PC-3 (cell line): ENCODE measurements around the gene PRDM4. TPM values are rescaled to one million over a fixed set of nuclear protein-coding genes. Genes with fewer than 3 reads are reported as not detected.
"Not testable (repeated sequence)": the region's sequence is repeated elsewhere in the genome, so short reads cannot be mapped to it uniquely, and the experiment has no call there.

Experiments
- ATAC-seq: fragments of 200-7000 bp; cut with Tn5 transposase; 2 replicates; pipeline ENCODE4 v1.9.1; 2020; ENCODE audit warnings: mild to moderate bottlenecking, moderate library complexity
- BruUV-seq: library from RNA; stranded (reverse); fragments of 400-500 nt; replicated peaks from 2 replicates; lab custom pipeline; 2021; lab: Mats Ljungman, UMichigan
- CTCF ChIA-PET: fragments of 300-600 bp; sonication (Branson Sonifier 250); formaldehyde crosslinking; loops from one replicate; lab custom pipeline; 2022; ENCODE audit warnings: antibody characterized with exemption; lab: Charles Lee
- POLR2A ChIA-PET: fragments of 300-600 bp; sonication (Branson Sonifier 250); formaldehyde crosslinking; loops from one replicate; lab custom pipeline; 2022; ENCODE audit warnings: antibody characterized with exemption; ENCODE audit not compliant: unreplicated experiment; lab: Charles Lee
- DNase-seq: peaks from one replicate; pipeline ENCODE4 v3.0.0-alpha.2; 2015
- H2AFZ ChIP-seq: fragments of 300-600 bp; sonication (generic); 2 replicates; pipeline ENCODE4 v1.6.0; 2016; ENCODE audit warnings: antibody characterized with exemption, low read length
- H3F3A ChIP-seq: fragments of 300-600 bp; sonication (generic); one replicate; pipeline ENCODE4 v1.6.0; 2017; ENCODE audit warnings: antibody characterized with exemption, low read length, control low read depth, mild to moderate bottlenecking; ENCODE audit not compliant: unreplicated experiment
- H3K27ac ChIP-seq: fragments of 300-600 bp; sonication (generic); 2 replicates; pipeline ENCODE4 v1.5.1; 2016; ENCODE audit warnings: mild to moderate bottlenecking, low read length
- H3K27me3 ChIP-seq: fragments of 300-600 bp; sonication (generic); 2 replicates; pipeline ENCODE4 v1.6.1; 2016; ENCODE audit warnings: low read length, mixed read lengths
- H3K36me3 ChIP-seq: fragments of 300-600 bp; sonication (generic); 2 replicates; pipeline ENCODE4 v1.6.1; 2016; ENCODE audit warnings: low read depth, mixed run types, low read length, mixed read lengths
- H3K4me1 ChIP-seq: fragments of 300-600 bp; sonication (generic); 2 replicates; pipeline ENCODE4 v1.5.1; 2016; ENCODE audit warnings: low read length; ENCODE audit not compliant: insufficient read depth
- H3K4me2 ChIP-seq: fragments of 300-600 bp; sonication (generic); 2 replicates; pipeline ENCODE4 v1.6.0; 2016; ENCODE audit warnings: low read length
- H3K4me3 ChIP-seq: fragments of 300-600 bp; sonication (generic); 2 replicates; pipeline ENCODE4 v1.5.1; 2016; ENCODE audit warnings: mild to moderate bottlenecking, low read length, mixed read lengths
- H3K79me2 ChIP-seq: fragments of 300-600 bp; sonication (generic); 2 replicates; pipeline ENCODE4 v1.6.1; 2017; ENCODE audit warnings: low read length, mixed read lengths
- H3K9ac ChIP-seq: fragments of 300-600 bp; sonication (generic); 2 replicates; pipeline ENCODE4 v1.6.0; 2016; ENCODE audit warnings: mild to moderate bottlenecking, low read length
- H3K9me2 ChIP-seq: fragments of 300-600 bp; sonication (generic); replicated peaks from 2 replicates; pipeline ENCODE4 v1.6.1; 2016; ENCODE audit warnings: mixed run types, low read length, mixed read lengths
- H3K9me3 ChIP-seq: fragments of 300-600 bp; sonication (generic); 2 replicates; pipeline ENCODE4 v1.6.1; 2016; ENCODE audit warnings: low read length, mixed read lengths
- H4K20me1 ChIP-seq: fragments of 300-600 bp; sonication (generic); 2 replicates; pipeline ENCODE4 v1.6.1; 2016; ENCODE audit warnings: low read length, mixed read lengths
- CTCF ChIP-seq: fragments of 300-600 bp; sonication (generic); conservative IDR thresholded peaks from 2 replicates; pipeline ENCODE4 v1.5.1; 2017; ENCODE audit warnings: antibody characterized with exemption, low read depth, mild to moderate bottlenecking, low read length
- EZH2 ChIP-seq: fragments of 300-600 bp; sonication (generic); IDR thresholded peaks from one replicate; pipeline ENCODE4 v1.6.1; 2017; ENCODE audit warnings: antibody characterized with exemption, mild to moderate bottlenecking, low read length; ENCODE audit not compliant: unreplicated experiment
- EZH2phosphoT487 ChIP-seq: fragments of 300-600 bp; sonication (generic); IDR thresholded peaks from 2 replicates; pipeline ENCODE4 v1.6.1; 2018; ENCODE audit warnings: mild to moderate bottlenecking, antibody characterized with exemption, low read length, borderline replicate concordance
- intact Hi-C: fragments of 100-400 bp; cut with micrococcal nuclease; formaldehyde crosslinking; loops from 2 replicates; pipeline ENCODE4 v1.9.0; 2023
- total RNA-seq: library from RNA; depleted of rRNA; stranded (reverse); fragments of >200 nt; gene quantifications from 2 replicates; pipeline ENCODE4 v1.2.3, GENCODE V29; 2014

The PRDM4 gene
- total RNA-seq, 1 experiment from 2014 or later = 22.6 TPM

DNA sequence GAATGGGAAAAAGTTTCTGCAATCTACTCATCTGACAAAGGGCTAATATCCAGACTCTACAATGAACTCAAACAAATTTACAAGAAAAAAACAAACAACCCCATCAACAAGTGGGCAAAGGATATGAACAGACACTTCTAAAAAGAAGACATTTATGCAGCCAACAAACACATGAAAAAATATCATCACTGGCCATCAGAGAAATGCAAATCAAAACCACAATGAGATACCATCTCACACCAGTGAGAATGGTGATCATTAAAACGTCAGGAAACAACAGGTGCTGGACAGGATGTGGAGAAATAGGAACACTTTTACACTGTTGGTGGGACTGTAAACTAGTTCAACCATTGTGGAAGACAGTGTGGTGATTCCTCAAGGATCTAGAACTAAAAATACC lies 33.6 kb downstream of the PRDM4 start:
- H3K9ac ChIP-seq, H2AFZ ChIP-seq, H4K20me1 ChIP-seq, POLR2A ChIA-PET, H3K4me3 ChIP-seq, H3K27ac ChIP-seq, H3K79me2 ChIP-seq, H3K36me3 ChIP-seq, H3K4me1 ChIP-seq, intact Hi-C loops, CTCF ChIA-PET, H3F3A ChIP-seq, H3K27me3 ChIP-seq, H3K4me2 ChIP-seq, DNase-seq, ATAC-seq, H3K9me2 ChIP-seq, H3K9me3 ChIP-seq, BruUV-seq: not testable (repeated sequence)

DNA sequence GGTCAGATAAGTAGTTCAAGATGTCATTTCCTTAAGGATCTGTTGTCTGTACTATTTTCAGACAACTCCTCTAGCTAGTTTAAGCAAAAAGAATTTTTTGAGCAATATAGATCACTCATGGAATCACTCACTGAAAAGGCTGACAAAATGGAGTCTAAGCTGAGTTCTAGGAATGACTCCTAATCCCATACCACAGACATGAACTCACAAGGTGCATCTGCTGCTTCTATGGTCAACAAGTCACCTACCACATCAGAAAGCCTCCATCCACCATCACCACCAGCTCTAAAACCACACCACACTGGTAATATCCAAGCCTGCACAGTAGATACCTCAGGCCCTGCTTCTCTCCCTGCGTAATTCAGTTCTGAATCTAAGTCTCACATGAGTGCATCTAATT lies 42.3 kb downstream of the PRDM4 start:
- Histone ChIP-seq H4K20me1 (no peaks in the 10 kb centered on the region), H3K79me2 (no peaks in the 10 kb centered on the region), H3F3A (peaks cover 4% of the 10 kb centered on the region), H3K4me1 (no peaks in the 10 kb centered on the region), H3K27ac (no peak overlapping the region), H3K9ac (no peak overlapping the region), H3K9me2 (no peaks in the 10 kb centered on the region), H3K9me3 (no peaks in the 10 kb centered on the region), H3K4me3 (no peak overlapping the region), H3K27me3 (no peaks in the 10 kb centered on the region), H2AFZ (no peak overlapping the region), H3K36me3 (peaks cover 22% of the 10 kb centered on the region), H3K4me2 (no peak overlapping the region)
- intact Hi-C loops = no loop called here
- TF ChIP-seq CTCF (no peak), EZH2 (no peak), EZH2phosphoT487 (no peak)
- ATAC-seq = no peak
- no TSS peak for BruUV-seq
- no peak for DNase-seq
- ChIA-PET POLR2A (no interaction called here), CTCF (no interaction called here)

DNA sequence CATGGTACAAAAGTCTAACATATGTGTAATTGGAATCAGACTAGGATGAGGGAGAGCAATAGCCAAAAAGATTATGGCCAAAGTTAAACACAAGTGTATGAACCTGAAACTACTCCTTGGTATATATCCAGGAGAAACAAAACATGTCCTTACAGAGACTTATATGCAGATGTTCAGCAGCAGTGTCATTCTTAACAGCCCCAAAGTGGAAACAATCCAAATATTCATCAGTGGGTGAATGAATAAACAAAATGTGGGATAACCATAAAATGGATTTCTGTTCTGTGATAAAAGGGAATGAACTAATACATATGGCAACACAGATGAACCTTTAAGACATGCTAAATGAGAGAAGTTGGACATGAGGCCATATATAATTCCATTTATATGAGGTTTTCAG lies 45.2 kb downstream of the PRDM4 start:
- BruUV-seq = no TSS peak

GRCh38 chr12:107705522-107705921 lies 55.4 kb downstream of the PRDM4 start:
- intact Hi-C loops, CTCF ChIA-PET, H2AFZ ChIP-seq, H3K27me3 ChIP-seq, H3F3A ChIP-seq, DNase-seq, H3K9me3 ChIP-seq, BruUV-seq, H3K79me2 ChIP-seq, H4K20me1 ChIP-seq, H3K9me2 ChIP-seq, POLR2A ChIA-PET, H3K27ac ChIP-seq, H3K4me1 ChIP-seq, ATAC-seq, H3K4me3 ChIP-seq, H3K4me2 ChIP-seq, H3K9ac ChIP-seq: not testable (repeated sequence)
- H3K36me3 ChIP-seq = peaks cover 76% of the 10 kb centered on the region

More for the DNA sequence above, 45.2 kb downstream of the PRDM4 start:
- Histone ChIP-seq H3K4me3 (no peak overlapping the region), H3K27me3 (no peaks in the 10 kb centered on the region), H3K4me1 (no peaks in the 10 kb centered on the region), H3K9me2 (no peaks in the 10 kb centered on the region), H3K9ac (no peak overlapping the region), H3F3A (peaks cover 4% of the 10 kb centered on the region), H2AFZ (no peak overlapping the region), H3K79me2 (no peaks in the 10 kb centered on the region), H3K36me3 (peaks cover 45% of the 10 kb centered on the region), H3K27ac (no peak overlapping the region), H3K4me2 (no peak overlapping the region), H3K9me3 (no peaks in the 10 kb centered on the region), H4K20me1 (no peaks in the 10 kb centered on the region)
- ChIA-PET POLR2A (no interaction called here), CTCF (no interaction called here)
- ATAC-seq (no peak), DNase-seq (no peak)
- TF ChIP-seq EZH2phosphoT487 (no peak), CTCF (no peak), EZH2 (no peak)
- intact Hi-C loops = no loop called here
